DMS53 treated with DMSO at 0.1 percent for 48 hours (cell line): ENCODE results near the gene KCNQ1.
A peak's percentile ranks its signal among the peaks of the same experiment; 100 is the strongest.

ENCODE experiments used
- DNase-seq: peaks from one replicate; lab custom pipeline; 2025; ENCODE audit not compliant: unreplicated experiment; lab: John Stamatoyannopoulos, UW

Gene KCNQ1

GRCh38 chr11:2409611-2410468 lies 35.0 kb upstream of the KCNQ1 start:
- no peak for DNase-seq

DNA sequence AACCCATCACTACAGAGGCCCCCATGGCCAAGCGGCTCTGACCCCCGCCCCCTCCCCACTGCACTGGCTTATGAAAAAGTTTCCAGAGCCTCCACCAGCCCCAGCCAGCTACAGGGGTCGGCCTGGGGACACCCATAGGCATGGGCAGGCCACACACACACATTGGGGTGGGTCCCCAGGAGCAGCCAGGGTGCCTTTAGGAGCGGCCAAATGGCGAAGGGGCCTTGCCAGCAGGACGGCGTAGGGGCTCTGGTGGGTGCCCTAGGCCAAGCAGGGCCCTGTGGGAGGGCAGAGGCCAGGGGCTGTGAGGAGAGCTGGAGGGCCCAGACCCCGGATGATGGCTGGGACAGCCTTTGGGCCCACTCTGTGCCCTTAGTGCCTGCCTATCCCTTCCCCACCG lies 34.2 kb upstream of the KCNQ1 start:
- no peak for DNase-seq

- DNase-seq: no peak
Observed at GRCh38 chr11:2411446-2412305, 33.1 kb upstream of the KCNQ1 start.

GRCh38 chr11:2412323-2412722 lies 32.5 kb upstream of the KCNQ1 start:
- no peak for DNase-seq

DNA sequence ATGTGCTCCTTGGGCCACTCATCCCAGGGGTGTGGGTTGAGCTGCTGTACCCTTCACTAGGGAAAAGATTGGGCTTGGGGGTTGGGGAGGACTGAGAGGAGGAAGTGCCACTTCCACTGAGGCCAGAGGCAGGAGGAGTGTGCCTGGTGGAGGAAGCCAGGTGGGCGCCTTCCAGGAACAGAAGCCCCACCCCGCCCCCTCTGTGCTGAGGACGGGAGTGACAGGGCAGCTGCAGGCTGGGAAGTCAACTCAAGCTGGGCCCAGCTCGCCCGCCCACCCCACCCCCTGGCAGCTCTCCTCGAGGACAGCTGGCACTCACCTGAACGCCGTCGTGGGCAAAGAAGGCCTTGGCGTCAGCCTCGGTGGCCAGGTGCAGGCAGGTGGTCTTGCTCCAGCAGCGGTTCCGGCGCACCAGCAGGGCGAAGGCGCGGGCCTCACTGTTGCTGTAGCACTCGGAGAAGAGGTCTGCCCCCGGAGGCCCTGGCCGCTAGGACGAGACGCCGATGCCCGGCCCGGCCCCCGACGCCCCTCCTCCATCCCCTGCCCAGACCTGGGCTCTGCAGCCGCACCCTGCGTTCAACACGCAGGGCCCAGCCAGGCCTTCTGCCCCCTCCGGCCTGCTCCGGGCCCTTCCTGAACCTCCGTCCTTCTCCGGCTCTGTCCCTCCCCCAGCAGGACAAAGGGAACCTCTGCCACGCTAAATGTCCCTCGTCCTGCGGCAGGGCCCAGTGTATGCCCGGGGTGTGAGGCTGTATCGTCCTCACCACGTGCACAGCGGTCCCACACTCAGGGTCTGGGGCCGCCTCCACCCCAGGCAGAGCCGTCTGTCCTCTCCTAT lies 30.8 kb upstream of the KCNQ1 start:
- no peak for DNase-seq

DNA sequence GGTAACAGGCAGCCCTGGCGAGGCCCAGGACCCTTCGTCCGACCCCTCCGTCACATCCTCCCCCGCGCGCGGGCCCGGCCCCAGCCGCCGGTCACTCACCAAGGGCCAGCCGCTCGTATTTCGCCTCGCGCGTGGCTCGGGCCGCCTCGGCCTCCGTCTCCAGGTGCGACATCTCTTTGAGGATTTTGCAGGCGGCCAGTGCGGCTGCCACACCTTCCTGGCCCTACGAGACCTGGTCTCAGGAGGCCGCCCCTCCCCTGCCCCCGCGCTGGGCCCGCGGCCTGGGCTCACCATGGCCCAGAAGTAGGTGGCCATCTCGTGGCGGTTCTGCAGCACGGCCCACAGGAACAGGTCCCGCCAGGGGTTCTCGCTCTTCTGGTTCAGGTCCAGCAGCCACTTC lies 30.2 kb upstream of the KCNQ1 start:
- DNase-seq: no peak

GRCh38 chr11:2415171-2415570 lies 29.6 kb upstream of the KCNQ1 start:
- no peak for DNase-seq

DNA sequence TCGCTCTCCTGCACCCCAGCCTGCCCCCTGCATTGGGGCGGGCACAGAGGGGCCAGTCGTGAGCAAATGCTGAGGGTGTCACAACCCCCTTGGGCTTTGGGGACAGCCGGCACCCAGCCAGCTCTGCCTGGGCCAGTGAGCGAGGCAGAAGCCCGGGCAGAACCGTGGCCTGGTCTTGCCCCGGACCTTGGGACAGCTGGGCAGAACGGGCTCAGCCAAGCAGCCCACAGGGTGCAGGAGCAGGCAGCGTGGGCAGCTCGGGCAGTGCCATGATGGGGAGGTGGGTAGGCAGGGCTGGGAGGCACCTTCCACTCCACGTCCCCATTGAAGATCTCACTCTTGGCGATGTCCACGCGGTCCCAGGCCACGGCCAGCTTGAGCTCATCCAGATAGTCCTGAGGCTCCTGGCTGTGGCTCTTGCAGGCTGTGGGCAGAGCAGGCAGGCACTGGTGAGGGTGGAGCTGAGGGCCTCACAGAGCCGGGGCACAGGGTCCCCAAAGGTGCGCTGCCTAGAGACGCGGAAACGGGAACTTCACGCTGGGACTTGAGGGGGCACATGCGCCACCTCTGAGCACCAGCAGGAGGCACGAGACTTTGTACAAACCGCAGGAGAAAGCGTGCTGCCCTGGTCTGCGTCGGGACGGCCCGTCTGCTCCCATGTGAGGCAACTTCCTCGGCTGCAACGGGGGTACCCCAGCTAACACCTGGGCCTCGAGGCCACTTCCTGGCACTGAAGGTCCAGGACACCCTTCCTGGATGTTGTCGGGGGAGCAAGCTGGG lies 29.0 kb upstream of the KCNQ1 start:
- no peak for DNase-seq

- no peak for DNase-seq
Observed at GRCh38 chr11:2416765-2417164, 28.0 kb upstream of the KCNQ1 start.

DNA sequence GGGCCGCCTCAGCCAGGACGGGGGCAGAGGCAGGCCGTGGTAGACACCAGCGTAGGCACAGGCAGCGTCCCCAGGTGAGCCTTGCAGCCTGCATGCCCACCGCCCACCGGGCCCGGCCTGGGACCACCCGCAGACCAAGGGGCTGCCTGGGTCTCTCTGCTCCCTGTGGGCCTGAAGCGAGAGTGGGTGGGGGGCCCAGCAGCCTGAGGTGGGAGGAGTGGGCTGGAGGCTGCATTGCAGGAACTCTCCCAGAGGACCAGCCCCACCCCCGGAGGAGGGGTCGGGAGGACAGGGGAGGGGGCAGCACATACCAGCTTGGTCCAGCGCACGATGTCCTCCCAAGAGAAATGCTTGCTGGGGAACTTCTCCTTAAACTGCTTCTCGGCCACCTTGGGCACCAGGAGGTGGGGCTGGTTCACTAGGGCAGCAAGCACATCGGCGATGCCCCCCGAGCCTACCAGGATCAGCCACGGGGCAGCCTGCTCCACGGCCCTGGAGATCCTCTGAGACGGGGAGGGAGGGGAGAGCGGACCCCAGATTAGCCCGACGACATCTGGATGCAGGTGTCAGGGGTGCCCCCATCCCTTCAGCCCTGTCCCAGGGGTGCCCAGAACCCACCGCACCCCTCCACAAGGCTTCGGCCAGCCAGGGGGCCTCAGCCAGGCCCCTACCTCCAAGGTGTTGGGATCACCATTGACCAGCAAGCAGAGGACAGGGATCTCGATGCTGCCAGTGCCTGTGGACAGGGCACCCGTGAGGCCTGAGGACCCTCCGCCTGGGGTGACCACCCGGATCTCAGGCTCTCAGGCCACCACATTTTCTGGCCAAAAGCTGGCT lies 26.7 kb upstream of the KCNQ1 start:
- DNase-seq: no peak

DNA sequence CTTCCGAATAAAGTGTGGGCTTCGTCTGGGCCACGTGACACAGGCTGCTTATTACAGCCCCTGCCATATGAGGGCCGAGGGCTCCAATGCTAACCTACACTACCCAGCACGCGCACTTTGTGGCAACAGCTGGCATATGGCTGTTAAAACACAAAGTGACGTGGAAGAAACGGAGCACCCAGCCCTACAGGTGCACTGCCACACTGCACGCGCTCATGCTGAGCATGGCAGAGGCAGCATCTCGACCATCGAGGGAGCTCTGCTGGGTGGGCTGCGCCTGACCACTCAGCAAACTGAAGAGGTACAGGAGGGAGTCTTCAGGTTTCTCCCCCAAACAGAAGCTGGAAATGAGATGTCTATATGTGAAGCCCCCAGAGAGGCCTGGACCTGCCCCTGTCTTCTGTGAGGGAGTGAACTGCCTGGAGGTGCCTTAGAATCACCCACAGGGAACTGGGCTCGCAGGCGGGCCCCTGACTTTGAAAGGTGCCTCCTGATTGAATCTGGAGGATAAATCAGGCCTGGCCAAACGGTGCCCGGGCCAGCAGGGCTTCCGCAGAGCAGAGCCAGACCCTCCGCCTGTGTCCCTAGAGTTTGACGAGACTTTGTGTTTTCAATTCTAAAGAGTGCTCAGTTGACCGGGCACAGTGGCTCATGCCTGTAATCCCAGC lies 26.0 kb upstream of the KCNQ1 start:
- no peak for DNase-seq

DNA sequence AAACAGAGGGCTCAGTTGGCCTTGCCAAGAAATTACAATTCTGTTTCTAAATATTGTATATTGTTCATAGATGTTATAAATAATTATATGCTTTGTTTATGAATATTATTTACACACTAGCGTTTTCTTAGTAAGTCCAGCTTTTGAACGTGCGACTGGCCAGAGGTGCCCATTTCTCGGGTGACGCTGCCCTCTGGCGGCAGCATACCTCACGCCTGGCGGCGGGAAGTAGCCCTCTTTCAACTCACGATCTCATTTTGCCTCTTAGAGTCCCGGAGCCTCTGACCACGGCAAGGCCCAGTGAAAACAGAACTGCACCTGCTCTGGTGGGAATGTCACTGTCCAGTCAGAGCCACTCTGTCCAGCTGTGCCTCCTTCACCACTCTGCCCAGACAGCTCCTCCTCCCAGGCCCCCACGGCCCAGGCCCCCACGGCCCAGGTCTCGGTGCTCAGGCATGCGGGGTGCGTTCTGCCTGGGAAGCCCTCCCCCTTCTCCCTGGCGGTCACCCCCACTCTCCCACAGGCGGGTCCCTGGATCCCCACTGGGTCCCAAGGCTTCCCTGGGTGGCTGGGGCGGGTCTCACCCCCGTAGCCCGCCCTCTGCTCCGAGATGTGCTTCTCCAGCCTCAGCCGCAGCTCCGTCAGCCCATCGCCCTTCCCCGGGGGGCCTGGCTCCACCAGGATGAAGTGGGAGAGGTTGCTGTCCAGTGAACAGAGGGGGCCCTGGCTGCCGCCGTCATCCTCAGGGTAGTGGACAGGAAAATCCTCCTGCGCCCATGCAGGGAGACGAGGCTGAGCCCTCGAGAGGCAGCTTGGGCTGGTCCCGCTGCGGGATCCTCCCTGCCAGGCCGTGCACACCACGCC lies 24.9 kb upstream of the KCNQ1 start:
- DNase-seq: peak; percentile 91

DNA sequence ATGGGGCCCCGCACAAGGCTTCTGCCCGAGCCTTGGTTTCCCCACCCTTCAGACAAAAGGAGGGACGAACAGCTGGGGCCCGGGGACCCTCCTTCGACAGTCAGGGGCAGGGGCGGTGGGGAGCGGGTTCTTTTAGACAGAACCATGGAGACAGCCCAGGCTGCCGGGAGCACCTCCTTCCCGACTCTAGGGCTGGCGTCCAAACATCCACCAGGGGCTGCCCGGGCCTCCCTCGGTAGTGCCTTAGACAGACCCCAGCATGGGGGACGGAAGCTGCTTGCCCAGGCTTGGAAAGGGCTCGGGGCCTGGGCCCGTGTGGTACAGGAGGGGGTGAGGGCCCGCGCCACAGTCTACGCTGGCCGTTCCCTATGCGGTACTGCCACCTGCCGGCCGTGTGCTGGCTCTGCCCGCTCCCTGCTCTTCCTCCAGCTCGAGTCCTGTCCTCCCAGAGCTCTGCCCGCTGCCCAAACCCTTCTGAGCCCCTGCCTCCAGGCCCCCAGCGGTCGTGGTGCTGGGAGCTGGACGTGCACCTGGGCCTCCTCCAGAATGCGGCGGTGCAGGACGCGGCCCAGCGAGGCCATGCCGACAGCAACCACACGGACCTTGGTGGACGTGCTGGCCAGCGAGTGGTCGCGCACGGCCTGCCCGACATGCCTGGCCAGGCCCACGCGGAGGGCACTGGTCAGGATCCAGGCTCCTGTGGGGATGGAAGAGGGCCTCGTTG lies 24.1 kb upstream of the KCNQ1 start:
- peak; percentile 85 for DNase-seq

GRCh38 chr11:2421226-2421994 lies 23.4 kb upstream of the KCNQ1 start:
- no peak for DNase-seq

GRCh38 chr11:2421996-2422395 lies 22.8 kb upstream of the KCNQ1 start:
- no peak for DNase-seq

- DNase-seq: no peak
Observed at GRCh38 chr11:2422461-2423156, 22.2 kb upstream of the KCNQ1 start.
